GM19455 (cell line): ENCODE measurements around the gene RAB4A.
"Not testable (repeated sequence)": the region's sequence is repeated elsewhere in the genome, so short reads cannot be mapped to it uniquely, and the experiment has no call there.

Experiments used
- ATAC-seq: cut with Tn5 transposase; IDR thresholded peaks from one replicate; pipeline ENCODE4 v1.9.1; 2021; ENCODE audit not compliant: unreplicated experiment

The RAB4A gene

GRCh38 chr1:229295745-229296144 is 24.8 kb downstream of the RAB4A start:
- no peak for ATAC-seq

DNA sequence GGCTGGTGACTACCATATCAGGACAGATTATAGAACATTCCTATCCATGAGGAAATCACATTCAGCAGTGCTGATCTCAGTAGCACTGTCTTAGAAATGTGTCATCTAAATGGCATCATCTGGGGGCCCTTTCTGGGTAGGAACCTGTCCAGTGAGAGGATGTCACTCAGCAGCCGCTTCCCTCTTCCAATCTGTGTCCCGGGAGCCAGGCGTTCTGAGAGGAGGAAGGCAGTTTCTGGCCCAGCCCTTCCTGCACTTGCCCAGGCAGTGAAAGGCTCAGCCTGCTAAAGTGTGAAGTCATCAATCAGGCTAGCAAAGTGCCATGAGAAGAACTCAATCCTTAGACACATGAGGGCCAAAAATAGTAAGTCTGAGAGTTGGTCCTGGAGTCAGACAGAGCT is 25.6 kb downstream of the RAB4A start:
- ATAC-seq = no peak

- ATAC-seq = no peak
Observed at GRCh38 chr1:229297746-229298145, 26.8 kb downstream of the RAB4A start.

DNA sequence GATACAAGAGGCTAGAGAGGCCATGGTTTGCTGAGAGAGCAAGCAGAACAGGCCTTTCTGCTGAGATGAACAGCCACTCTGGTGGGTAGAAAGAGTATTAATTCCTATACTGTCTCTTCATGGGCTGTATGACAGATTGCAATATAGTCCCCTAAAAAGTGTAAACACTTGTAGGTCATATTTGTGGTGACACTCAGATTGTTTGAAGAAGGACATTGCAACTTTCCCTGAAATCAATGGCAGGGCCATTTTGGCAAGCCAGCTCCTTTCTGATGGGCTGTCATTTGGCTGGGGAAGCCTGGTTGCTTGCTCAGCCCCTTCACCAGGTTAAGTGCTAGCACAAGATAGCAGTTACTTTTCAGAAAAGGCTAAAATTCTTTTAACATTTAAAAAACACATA is 27.5 kb downstream of the RAB4A start:
- no peak for ATAC-seq

GRCh38 chr1:229298887-229299503 is 28.1 kb downstream of the RAB4A start:
- ATAC-seq = no peak

- ATAC-seq = no peak
Observed at GRCh38 chr1:229300099-229300757, 29.3 kb downstream of the RAB4A start.

- no peak for ATAC-seq
Observed at GRCh38 chr1:229302740-229303139, 31.8 kb downstream of the RAB4A start.

- no peak for ATAC-seq
Observed at GRCh38 chr1:229303855-229304254, 32.9 kb downstream of the RAB4A start.

GRCh38 chr1:229305392-229305791 is 34.5 kb downstream of the RAB4A start:
- ATAC-seq = no peak

DNA sequence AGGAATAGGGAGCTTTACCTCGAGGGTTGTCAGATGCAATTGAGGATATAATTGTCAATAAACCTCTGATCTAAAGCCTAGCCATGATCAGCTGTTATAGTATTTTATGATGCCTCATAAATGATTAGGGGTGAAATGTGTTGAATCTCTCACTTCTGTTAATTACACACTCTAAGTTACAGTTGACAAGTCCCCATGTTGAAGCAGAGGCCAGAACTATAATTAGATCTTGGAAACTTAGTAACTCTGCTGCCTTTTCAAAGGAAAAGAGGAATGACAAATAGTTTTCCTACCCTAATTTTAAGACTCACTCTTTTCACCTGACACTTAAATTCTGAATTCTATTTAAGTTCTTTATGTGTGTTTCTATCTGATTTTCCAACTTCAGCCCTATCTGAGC is 38.2 kb downstream of the RAB4A start:
- ATAC-seq = no peak

DNA sequence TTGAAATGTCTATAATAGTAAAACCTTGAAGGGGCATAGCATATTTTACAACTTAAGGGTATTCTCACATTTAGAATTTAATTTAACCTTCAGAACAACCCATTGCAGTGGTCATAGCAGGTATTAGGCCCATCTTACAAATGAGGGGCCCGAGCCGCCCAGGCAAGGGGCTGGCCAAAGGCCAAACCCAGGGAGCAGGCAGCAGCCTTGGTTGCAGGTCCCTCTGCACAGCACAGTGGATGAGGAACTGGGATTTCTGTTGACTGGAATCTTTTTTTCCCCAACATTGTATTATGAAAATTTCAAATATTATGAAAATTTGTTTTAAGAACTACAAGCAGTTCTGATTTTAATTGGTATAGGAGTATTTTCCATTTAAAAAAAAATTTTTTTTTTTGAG is 38.8 kb downstream of the RAB4A start:
- ATAC-seq = no peak

- ATAC-seq = no peak
Observed at GRCh38 chr1:229310833-229311232, 39.9 kb downstream of the RAB4A start.

- ATAC-seq = no peak
Observed at GRCh38 chr1:229316166-229316565, 45.3 kb downstream of the RAB4A start.

DNA sequence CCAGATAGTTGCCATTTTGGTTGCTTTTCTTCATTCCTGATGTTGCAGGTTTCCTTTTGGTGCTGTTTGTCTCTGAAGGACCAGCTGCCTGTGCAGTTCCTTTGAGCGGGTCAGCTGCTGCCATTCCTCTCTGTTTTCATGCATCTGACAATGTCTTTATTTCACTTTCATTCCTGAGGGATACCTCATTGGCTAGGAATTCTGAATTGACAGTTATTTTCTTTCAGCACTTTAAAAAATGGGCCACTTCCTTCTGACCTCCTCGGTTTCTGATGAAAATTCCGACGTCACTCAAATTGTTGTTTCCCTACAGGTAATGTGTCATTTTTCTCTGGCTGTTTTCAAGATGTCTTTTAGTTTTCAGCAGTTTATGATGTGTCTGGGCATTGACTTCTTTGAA is 47.1 kb downstream of the RAB4A start:
- ATAC-seq = no peak

- ATAC-seq = no peak
Observed at GRCh38 chr1:229319487-229319886, 48.6 kb downstream of the RAB4A start.

- no peak for ATAC-seq
Observed at GRCh38 chr1:229323201-229323600, 52.3 kb downstream of the RAB4A start.

- ATAC-seq = no peak
Observed at GRCh38 chr1:229323885-229324553, 53.1 kb downstream of the RAB4A start.

- ATAC-seq = no peak
Observed at GRCh38 chr1:229325401-229325800, 54.5 kb downstream of the RAB4A start.

- no peak for ATAC-seq
Observed at GRCh38 chr1:229325853-229326487, 55.1 kb downstream of the RAB4A start.

DNA sequence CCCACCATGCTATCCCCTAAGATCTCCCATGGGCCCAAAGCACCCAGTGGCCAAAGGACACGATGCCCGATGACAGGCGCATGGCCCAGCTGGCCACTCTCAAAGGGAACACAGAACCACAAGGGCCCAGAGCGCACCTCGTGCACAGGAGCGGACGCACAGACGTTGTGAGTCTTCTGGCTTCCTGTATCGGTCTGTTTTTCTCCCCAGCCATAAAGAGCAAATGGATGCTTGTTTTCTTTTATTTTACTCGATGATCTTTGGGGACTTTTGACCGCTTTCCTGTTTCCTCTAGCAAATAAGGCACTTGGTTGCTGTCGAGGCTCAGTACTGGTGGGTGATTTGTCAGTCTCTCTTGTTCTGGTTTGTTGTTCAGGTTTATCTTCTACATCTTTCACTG is 55.7 kb downstream of the RAB4A start:
- ATAC-seq = no peak

- ATAC-seq = not testable (repeated sequence)
Observed at GRCh38 chr1:229327765-229328164, 56.9 kb downstream of the RAB4A start.
